Measurements from ENCODE around the gene ZFYVE27.
"Not testable (repeated sequence)": the region's sequence is repeated elsewhere in the genome, so short reads cannot be mapped to it uniquely, and the experiment has no call there.

The ZFYVE27 gene, protein sequence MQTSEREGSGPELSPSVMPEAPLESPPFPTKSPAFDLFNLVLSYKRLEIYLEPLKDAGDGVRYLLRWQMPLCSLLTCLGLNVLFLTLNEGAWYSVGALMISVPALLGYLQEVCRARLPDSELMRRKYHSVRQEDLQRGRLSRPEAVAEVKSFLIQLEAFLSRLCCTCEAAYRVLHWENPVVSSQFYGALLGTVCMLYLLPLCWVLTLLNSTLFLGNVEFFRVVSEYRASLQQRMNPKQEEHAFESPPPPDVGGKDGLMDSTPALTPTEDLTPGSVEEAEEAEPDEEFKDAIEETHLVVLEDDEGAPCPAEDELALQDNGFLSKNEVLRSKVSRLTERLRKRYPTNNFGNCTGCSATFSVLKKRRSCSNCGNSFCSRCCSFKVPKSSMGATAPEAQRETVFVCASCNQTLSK

DNA sequence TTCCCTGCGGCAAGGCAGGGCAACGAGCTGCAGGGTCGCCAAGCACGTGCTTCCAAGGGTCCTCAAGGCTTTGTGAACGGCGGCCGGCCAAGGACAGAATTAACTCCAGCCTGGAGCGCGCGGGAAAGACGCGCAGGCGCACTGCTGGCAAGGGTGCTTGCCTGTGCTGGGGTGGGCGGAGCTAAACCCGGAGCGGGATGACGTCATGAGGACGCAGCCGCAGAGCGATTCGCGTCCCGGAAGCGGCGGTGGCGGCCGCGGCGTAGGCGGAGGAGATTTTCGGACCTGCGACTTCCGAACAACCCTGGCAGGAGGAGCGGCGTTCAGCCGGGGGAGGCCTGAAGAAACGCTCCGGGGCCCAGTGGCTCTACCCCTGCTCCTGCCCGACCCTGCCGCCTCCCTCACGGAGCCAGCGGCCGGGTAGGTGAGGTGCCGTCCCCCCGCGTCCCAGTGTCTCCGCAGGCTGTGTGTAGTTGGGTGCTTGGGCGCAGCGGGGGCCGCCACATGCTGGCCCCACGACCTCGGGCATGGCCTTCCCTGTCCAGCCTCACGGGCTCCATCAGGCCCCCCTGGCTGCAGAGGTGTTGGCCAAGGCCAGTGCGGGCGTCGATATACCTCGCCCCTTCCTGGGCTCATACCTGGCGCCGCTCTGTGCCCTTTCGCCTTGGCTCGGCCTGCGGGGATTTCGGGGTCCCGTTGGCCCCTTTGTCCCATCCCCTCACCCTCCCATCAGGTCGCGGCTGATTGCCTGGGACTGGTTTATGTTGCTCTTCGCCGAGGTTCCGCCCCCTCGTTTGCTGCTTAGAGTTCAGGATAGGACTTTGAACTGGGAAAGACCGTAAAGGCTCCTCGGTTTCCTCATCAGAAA, at the start of gene ZFYVE27:
Gene ZFYVE27, plus strand, starts transcription at position 227 of the 868 bp plus-strand sequence. CDS start 1,350 bp downstream, outside the sequence.
- DNase-seq = peak; percentile 92

DNA sequence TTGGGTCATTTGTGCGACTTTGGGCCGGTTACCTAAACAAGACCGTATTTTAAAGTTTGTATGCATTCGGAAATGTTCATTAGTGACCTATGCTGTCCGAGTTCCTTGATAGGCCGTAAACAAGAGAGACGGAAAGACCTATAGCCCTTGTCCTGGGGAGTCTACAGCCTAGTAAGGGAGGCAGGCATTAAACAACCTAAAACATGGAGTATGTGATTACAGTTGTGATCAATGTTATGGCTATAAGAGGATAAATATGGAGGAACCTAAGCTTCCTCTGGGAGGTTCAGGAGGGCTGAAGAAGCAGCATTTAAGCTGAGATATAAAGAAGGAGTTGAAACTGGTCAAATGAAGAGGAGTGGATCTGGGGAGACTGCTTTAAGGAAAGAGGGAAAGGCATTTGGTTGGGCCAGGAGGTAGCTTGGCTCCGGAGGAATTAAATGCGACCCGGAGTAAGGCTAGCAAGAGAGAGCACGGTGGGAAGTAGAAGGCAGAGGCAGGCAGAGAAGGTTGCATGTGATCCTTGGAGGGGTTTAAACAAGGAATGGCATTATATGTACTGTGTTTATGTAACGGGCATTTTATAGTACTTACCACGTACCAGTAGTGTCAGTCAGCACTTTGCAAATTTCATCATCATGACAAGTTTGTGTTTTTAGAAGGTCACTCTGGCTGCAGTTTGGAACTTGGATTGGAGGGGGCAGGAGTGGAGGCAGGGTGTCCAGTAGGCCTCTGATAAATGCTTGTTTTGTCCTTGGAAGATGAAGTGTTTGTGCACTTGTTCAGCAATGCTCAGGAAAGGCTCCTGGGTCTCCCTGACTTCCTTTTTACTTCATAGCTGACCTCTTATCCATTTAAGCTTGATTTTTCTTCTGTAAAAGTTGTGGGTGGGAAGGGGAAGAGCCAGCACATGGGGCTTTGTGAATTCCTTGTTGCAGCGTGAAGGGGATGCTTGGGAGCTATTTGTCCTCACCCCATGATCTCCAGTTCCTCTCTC, 48.8 kb upstream of the ZFYVE27 start:
- DNase-seq = no peak

DNA sequence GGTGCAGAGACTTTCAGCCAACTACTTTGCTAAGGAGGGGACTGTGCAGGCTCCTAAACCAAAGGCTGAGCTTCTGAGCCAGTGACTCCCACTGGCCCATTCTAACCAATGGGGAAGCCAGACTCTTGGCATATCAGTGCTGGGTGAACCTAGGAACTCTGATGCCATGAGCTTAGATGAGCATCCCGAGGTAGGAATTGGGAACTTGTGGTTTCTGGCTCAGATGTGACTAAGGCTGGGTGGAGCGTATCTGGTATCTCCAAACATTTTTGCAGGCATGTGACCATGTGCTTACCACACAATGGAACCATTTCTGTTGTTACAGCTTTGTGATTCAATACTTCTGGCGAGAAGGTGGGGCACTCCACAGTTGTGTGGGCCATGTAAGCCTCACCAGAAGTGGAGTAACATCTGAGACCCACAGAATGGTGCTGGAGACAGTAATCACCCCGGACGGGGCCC, 47.3 kb upstream of the ZFYVE27 start:
- no peak for DNase-seq

DNA sequence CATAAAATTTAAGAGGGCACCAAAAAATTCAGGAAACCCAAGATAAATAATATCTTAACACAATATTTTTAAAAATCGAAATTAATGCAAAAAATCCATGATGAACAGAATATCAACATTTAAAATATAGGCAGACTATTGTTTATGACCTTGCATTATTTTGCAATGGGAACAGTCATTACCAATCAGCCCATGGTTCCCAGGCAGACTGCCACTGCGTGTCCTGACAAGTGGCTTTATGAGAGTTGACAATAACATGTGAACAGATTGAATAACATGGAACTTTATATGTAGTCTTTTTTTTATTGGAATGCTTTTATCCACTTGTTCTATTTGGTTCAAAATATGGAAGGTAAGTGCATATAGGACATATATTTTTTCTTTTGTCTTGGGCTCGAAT, 46.8 kb upstream of the ZFYVE27 start:
- no peak for DNase-seq

DNA sequence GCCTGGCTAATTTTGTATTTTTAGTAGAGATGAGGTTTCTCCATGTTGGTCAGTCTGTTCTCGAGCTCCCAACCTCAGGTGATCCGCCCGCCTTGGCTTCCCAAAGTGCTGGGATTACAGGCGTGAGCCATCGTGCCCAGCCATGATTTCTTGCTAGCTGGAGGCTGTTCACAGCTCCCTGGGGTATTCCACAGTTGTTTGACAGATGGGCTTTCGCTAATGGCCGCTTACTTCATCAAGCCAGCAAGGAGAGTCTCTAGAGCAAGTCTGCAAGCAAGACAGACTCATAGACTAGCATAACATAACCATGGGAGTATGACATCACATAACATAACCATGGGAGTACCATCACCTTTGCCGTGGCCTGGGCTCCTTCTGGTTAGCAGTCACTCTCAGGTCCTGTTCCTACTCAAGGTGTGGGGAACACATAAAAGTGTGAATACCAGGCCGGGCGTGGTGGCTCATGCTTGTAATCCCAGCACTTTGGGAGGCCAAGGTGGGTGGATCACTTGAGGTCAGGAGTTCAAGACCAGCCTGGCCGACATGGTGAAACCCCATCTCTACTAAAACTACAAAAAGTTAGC, 38.8 kb upstream of the ZFYVE27 start:
- DNase-seq = not testable (repeated sequence)

DNA sequence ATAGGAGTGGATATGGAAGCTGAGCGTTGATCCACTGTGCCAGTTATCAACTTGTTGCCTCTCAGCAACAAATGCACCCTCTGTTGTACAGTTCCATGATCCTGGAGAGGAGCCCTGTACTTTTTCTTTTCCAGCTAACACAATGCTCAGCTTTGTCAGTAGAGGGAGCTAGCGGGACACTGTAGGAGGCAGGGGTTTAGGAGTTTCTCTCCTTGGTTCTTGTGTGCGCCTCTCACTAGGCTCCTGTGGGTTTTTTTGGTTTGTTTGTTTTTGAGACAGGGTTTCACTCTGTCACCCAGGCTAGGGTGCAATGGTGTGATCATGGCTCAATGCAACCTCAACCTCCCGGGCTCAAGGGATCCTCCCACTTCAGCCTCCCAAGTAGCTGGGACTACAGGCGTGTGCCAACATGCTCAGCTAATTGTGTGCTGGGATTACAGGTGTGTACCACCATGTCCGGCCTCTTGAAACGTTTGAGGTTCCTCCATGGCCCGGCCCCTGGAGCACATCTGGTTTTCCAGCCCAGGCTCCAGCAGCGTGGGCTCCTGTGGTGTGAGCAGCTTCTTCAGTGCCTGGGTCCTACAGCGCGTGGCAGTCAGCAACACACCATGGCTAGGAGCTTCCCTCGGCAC, 35.4 kb upstream of the ZFYVE27 start:
- DNase-seq = peak; percentile 33

DNA sequence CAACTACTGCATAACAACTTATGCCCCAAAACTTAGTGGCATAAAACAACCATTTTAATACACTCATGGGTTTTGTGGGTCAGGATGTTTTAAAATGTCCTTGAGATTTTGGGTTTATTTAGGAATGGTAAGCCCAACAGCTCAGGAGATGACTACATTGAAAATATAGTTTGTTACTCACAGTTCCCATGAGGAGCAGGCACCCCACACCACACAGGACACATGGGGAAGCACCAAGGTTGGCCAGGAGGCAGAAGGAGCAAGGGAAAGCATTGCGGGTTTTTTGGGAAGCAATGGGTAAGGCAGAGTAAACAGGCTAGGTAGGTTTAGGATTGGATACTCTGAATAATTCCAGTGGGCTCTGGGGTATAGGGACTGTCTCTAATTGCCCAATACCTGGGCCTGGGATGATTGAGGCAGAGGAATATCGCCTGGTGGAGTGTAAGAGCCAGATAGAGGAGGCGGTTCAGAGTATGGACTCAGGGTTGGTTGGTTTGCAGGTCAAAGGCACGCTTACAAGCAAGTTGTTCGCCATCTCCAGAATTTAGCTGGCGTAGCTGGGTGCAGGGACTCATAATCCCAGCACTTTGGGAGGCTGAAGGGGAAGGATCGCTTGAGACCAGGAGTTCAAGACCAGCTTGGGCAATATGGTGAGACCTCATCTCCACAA, 33.4 kb upstream of the ZFYVE27 start:
- no peak for DNase-seq

DNA sequence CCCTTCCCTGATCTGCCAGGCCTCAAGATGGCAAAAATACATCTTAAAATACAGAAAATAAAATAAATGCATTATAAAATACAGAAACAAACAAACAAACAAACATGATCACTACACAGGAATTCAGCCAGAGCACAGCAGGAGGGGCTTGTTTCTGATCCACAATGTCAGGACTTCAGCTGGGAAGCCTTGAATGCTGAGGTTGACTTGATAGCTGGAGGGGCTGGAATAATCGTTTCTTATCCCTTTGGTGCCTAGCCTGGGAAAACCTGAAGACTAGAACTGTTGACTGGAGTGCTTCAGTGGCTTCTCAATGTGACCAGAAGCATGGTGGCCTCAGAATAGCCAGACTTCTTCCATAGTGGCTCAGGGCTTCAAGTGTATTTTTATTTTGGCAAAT, 32.6 kb upstream of the ZFYVE27 start:
- DNase-seq = no peak

DNA sequence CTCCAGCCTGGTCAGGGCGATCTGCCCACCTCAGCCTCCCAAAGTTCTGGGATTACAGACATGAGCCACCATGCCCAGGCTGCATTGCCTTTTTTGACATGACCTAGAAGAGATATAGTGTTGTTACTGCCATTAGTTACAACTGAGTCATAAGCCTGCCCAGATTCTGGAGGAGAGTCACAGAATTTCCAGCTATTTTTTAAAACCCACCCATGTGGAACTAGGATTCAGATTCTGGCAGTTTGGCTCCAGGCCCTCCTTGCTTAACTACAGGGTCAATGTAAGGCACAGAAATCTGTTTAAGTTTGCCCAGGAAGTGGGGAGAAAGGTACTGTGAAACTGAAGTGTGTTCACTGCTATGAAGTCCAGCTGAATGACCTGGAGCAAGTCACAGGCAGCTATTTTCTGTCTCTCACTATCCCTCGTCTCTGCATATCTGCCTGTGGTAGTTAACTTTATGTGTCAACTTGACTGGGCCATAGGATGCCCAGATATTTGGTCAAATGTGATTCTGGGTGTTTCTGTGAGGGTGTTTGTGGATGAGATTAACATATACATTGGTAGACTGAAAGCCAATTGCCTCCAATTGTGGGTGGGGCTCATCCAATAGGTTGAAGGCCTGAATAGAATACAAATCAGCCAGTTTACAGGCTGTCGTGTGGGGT, 31.8 kb upstream of the ZFYVE27 start:
- no peak for DNase-seq

DNA sequence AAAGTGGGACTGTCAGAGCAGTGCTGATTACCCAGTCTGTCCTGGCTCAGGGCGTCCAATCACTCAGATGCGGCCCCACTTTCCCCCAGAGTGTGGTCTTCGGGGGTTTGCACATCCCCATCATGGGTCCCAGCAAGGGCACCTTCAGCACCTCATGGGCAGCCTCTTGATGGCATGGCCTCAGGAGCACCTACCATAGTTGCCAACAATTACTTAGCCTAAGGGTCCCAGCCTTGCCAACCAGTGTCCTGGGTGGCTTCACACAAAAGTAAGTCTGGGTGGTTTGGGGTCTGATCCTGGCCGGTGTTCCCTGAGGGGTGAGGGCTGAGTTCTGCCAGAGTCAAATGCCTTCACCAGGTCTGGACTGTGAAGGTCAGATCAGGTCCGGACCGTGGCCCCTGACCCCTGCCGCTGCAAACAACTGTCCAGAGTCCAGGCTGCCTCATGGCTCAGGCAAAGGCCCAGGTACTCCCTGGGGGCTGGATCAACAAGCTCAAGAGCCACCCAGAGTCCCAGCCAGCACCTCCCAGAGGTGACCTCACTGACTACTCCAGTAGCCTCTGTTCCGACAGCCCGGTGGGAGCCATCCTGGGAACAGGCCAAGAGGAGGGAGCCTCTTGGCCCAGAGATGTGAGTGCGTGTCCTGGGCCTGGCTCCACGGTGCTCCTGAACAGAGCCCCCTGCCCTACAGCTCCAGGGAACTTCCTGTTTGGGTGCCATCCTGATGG, 29.6 kb upstream of the ZFYVE27 start:
- DNase-seq = no peak

DNA sequence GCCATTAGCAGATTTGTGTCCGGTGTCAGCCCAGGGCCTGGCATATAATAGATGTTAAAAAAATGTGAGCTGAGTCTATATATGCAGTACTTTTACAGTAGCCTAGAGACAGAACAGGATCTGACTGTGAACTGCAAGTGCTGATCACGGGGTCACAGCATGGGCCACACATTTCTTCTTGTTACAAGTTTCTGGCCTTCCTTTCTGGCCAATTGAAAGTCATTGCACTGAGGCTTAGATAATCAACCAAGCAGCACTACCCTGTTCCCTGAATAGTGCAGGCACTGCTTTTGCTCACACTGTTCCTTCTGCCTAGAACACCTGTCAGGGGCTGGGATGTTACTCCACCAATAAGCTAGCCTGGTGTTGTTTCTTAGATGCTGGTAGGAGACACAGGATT, 28.8 kb upstream of the ZFYVE27 start:
- no peak for DNase-seq

DNA sequence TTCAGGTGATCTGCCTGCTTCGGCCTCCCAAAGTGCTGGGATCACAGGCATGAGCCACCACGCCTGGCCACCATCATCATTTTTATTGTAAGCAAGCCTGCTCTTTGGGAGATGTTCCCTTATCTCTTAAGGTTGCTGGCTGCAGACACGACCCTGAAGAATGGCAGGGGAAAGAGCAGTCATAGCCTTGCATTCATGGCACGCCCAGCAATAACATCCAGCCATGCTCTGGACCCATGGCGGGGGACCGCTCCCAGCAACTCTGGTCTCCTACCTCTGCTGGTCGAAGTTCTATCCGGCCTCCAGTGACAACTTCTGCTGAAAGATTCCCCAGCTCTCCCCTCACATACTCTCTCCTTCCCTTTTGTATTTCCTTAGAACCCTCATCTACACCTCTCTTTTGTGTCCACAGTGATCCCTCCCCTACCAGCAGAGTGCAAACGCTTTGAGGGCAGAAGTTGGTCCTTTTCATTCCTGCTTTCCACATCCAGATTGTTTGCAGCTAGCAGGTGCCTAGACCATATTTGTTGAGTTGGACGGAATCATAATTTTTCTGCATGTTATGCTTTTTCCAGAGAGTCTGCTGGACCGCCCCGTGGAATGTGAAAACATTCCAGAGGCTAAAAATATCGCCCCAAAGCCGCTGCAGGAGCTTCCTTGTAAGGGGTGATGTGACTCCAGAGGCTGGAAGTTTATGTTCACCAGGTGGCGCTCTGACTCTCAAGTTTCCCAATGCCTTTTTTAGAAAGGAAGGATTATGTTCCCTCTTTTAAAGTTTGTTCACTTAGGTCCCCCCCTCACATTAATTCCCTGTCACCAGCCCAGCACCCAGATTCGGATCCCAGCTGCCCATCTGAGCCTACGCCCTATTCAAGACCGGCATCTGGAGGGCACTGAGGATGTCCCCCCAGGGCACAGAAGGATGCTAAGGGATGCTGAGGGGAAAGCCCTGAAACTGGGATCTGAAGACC, 27.7 kb upstream of the ZFYVE27 start:
- peak; percentile 27 for DNase-seq

DNA sequence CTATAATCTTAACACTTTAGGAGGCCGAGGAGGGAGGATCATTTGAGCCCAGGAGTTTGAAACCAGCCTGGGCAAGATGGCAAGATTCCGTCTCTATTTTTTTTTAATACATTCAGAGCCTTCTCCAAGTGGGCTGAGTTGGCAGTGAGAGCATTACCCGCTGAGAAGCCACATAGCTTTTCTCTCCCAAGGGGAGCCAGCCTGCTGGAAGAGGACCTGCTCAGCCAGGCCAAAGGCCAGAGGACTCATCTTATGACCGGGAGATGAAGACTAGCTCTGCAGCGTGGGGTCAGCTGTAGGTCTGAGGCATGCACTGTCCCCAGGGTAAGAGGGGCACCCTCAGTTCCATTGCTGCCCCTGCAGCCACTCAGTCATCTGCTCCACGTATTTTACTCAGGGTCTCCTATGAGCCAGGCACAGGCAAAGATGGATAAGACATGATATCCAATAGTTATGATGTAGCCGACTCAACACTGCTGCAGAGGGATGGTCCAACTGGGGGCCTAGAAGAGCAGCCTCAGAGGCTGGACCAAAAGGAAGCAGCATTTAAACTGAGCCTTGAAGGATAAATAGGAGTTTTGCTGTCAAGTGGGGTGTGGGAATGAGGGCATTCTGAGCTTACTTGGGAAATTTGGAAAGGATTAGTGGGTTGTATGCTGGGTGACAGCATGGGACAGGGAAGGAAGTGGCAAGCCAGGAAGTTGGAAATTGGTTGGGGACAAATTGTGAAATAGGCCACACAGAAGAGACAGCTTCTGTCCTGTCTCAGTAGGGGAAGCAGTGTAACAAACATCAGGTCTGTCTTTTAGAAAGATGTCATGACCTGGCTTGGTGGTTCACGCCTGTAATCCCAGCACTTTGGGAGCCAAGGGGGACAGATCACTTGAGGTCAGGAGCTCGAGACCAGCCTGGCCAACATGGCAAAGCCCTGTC, 25.0 kb upstream of the ZFYVE27 start:
- DNase-seq = no peak

DNA sequence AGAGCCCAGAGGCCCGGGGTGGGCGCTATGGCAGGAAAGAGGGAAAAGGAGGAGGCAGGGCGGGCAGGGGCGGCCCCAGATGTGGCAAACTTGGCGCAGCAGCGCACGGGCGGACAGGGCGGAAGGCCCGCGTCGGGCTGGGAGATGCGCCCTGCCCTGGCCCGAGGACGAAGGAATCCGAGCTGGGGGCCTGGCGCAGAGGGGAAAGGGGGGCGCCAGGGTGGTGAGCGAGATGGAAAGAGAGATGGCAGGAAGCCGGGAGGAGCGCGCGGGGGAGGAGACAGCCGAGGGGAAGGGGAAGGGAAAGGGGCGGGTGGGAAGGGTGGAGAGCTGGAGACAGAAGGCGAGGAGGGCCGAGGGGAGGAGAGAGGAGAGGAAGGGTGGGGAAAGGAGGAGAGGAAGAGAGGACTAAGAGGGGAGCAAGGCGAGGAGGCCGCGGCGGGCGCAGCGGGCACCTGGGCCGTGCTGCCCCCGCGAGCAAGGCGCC, 23.5 kb upstream of the ZFYVE27 start, which contains the start of gene MARVELD1:
Gene MARVELD1, plus strand, starts transcription at position 392 of the 487 bp plus-strand sequence. CDS start 147 bp downstream, outside the sequence.
- peak; percentile 72 for DNase-seq

DNA sequence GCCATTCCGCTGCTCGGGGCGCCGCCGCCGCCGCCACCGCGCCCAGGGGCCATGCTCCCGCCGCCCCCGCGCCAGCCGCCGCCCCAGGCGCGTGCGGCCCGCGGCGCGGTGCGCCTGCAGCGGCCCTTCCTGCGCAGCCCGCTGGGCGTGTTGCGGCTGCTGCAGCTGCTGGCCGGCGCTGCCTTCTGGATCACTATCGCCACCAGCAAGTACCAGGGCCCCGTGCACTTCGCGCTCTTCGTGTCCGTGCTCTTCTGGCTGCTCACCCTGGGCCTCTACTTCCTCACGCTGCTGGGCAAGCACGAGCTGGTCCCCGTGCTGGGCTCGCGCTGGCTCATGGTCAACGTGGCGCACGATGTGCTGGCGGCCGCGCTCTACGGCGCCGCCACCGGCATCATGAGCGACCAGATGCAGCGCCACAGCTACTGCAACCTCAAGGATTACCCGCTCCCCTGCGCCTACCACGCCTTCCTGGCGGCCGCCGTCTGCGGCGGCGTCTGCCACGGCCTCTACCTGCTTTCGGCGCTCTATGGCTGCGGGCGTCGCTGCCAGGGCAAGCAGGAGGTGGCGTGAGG, 23.0 kb upstream of the ZFYVE27 start:
- DNase-seq = peak; percentile 38

DNA sequence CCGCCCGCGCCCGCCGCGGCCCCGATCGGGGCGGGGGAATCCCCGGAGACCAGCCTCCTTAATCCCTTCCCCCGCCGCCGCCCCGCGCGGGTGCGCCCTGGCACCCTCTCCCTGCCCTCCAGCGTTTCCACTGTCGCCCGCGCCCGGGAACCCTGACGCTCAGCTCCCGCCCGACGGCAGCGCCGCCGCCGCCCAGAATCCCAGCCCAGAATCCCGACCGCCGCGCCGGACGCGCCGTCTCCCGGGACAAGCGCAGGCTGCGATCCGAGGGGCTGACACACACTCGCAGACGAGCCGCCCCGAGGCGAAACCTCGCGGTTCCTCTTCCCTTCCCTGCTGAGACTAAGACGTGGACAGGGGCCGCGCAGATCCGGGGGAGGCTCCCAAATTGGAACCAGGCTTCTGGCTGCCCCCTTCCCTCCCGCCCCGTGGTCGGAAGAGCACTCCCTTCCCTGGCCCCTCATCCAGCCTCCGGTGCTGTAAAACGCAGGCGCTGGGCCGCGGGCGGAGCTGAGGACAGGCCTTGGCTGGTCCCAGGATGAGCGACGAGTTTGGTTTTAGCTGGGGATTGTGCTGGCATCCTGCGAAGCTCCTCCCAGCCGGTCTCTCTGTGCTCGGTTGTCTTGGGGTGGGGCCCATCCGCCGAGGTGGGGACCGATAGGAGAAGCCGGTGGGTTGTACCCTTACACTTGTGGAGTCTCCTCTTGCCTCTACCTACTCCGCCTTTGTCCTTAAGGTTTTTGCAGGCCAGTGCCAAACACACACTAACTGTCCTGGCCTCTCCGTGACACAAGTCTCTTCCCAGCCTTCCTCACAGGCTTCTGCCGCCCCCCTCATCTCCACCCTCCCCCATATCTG, 22.3 kb upstream of the ZFYVE27 start:
- peak; percentile 70 for DNase-seq

Measured in GDM1 (cell line).